ENCODE measurements around the gene EPHA3.

DNA sequence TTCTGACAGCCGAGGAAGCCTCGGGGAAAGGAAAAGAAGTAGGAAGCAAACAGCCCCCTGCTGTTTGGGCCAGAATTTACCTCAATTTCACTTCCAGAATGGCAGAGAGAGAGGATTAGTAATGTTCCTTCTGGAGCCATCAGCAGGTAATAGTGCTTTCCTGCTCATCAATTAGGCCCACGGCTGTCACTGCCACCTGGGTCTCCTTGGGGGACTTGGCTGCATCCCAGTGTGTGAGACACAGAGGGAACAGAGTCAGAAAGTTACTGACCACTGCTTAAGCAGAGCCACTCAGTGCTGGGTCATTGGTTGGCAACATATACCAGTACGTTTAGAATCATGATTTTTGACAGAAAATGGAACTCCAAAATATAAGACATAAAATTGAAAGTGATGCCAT lies 397.0 kb downstream of the EPHA3 start:
- TF ChIP-seq, protein P1, sequence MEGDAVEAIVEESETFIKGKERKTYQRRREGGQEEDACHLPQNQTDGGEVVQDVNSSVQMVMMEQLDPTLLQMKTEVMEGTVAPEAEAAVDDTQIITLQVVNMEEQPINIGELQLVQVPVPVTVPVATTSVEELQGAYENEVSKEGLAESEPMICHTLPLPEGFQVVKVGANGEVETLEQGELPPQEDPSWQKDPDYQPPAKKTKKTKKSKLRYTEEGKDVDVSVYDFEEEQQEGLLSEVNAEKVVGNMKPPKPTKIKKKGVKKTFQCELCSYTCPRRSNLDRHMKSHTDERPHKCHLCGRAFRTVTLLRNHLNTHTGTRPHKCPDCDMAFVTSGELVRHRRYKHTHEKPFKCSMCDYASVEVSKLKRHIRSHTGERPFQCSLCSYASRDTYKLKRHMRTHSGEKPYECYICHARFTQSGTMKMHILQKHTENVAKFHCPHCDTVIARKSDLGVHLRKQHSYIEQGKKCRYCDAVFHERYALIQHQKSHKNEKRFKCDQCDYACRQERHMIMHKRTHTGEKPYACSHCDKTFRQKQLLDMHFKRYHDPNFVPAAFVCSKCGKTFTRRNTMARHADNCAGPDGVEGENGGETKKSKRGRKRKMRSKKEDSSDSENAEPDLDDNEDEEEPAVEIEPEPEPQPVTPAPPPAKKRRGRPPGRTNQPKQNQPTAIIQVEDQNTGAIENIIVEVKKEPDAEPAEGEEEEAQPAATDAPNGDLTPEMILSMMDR (IDR thresholded peaks at IDR 0.05; ENCODE audit: low read length) = no peak
- TF ChIP-seq EZH2 (IDR thresholded peaks at IDR 0.05; ENCODE audit: borderline replicate concordance, low read length) = no peak

All from OCI-LY1 (cell line).